GM23248 (cell line): Measurements from ENCODE around the gene NTRK2.

Experiments
- EZH2 ChIP-seq: fragments of 200-600 bp; sonication (generic); IDR thresholded peaks from 2 replicates; pipeline ENCODE4 v1.6.1; 2018; ENCODE audit warnings: antibody characterized with exemption, mild to moderate bottlenecking; ENCODE audit not compliant: insufficient read depth, poor library complexity, severe bottlenecking
- EZH2phosphoT487 ChIP-seq: fragments of 200-600 bp; sonication (generic); IDR thresholded peaks from 2 replicates; pipeline ENCODE4 v1.6.1; 2018; ENCODE audit warnings: antibody characterized with exemption, moderate library complexity, mild to moderate bottlenecking, low read depth; ENCODE audit not compliant: insufficient read depth

- TF ChIP-seq EZH2 (no peak), EZH2phosphoT487 (no peak)
Observed at GRCh38 chr9:84758817-84759216, 89.3 kb downstream of the NTRK2 start.
